Neural cell (in vitro differentiated cells): ENCODE measurements around the gene MARK4. TPM values are rescaled to one million over a fixed set of nuclear protein-coding genes. Genes with fewer than 3 reads are reported as not detected.

Experiments
- H2AFZ ChIP-seq: fragments of 200-600, 300-800 bp; sonication (generic), shearing (Covaris generic); 2 replicates; pipeline ENCODE4 v1.6.0; 2014; ENCODE audit warnings: low read depth, mild to moderate bottlenecking, antibody characterized with exemption, low read length, moderate library complexity
- H3F3A ChIP-seq: fragments of 200-600 bp; shearing (Covaris generic); 2 replicates; pipeline ENCODE4 v1.6.1; 2016; ENCODE audit warnings: mild to moderate bottlenecking, moderate library complexity, mixed read lengths, antibody characterized with exemption, low read length; ENCODE audit not compliant: insufficient read depth, poor library complexity, severe bottlenecking
- H3K27ac ChIP-seq: fragments of 200-600, 300-800 bp; sonication (generic), shearing (Covaris generic); 2 replicates; pipeline ENCODE4 v1.5.1; 2014; ENCODE audit warnings: mild to moderate bottlenecking, low read length, moderate library complexity
- H3K27me3 ChIP-seq: fragments of 300-800, 200-600 bp; sonication (generic), shearing (Covaris generic); 2 replicates; pipeline ENCODE4 v1.6.0; 2014; ENCODE audit warnings: mild to moderate bottlenecking, low read depth, low read length, moderate library complexity; ENCODE audit not compliant: insufficient read depth
- H3K36me3 ChIP-seq: fragments of 300-800, 200-600 bp; sonication (generic), shearing (Covaris generic); 2 replicates; pipeline ENCODE4 v1.5.1; 2014; ENCODE audit warnings: mild to moderate bottlenecking, antibody characterized with exemption, low read length, moderate library complexity; ENCODE audit not compliant: insufficient read depth
- H3K4me2 ChIP-seq: fragments of 300-800, 200-600 bp; sonication (generic), shearing (Covaris generic); 2 replicates; pipeline ENCODE4 v1.6.0; 2014; ENCODE audit warnings: mild to moderate bottlenecking, low read length
- H3K4me3 ChIP-seq: fragments of 300-800, 200-600 bp; sonication (generic), shearing (Covaris generic); 2 replicates; pipeline ENCODE4 v1.5.1; 2014; ENCODE audit warnings: mild to moderate bottlenecking, low read length, moderate library complexity
- H3K79me2 ChIP-seq: fragments of 200-600 bp; shearing (Covaris generic); replicated peaks from 2 replicates; pipeline ENCODE4 v1.6.0; 2014; ENCODE audit warnings: mild to moderate bottlenecking, low read length, moderate library complexity; ENCODE audit not compliant: insufficient read depth
- H3K9ac ChIP-seq: fragments of 300-800, 200-600 bp; sonication (generic), shearing (Covaris generic); 2 replicates; pipeline ENCODE4 v1.6.1; 2016; ENCODE audit warnings: mild to moderate bottlenecking, low read length, mixed read lengths
- H3K9me2 ChIP-seq: fragments of 200-600 bp; shearing (Covaris generic); 2 replicates; pipeline ENCODE4 v1.6.1; 2016; ENCODE audit warnings: mild to moderate bottlenecking, low read length, mixed read lengths; ENCODE audit not compliant: insufficient read depth
- H3K9me3 ChIP-seq: fragments of 200-600, 300-800 bp; sonication (generic), shearing (Covaris generic); 2 replicates; pipeline ENCODE4 v1.6.1; 2016; ENCODE audit warnings: mild to moderate bottlenecking, mixed run types, low read length, moderate library complexity, mixed read lengths
- H4K20me1 ChIP-seq: fragments of 200-600 bp; shearing (Covaris generic); 2 replicates; pipeline ENCODE4 v1.6.1; 2016; ENCODE audit warnings: mild to moderate bottlenecking, mixed run types; ENCODE audit not compliant: insufficient read depth
- CTCF ChIP-seq: fragments of 450-650 bp; IDR thresholded peaks from 2 replicates; pipeline ENCODE4 v1.5.1; 2014; ENCODE audit warnings: antibody characterized with exemption, mild to moderate bottlenecking, moderate library complexity; ENCODE audit not compliant: poor library complexity, severe bottlenecking
- EP300 ChIP-seq: fragments of 450-650 bp; conservative IDR thresholded peaks from 2 replicates; pipeline ENCODE4 v1.6.1; 2014; ENCODE audit warnings: antibody characterized with exemption, mild to moderate bottlenecking, moderate library complexity; ENCODE audit not compliant: poor library complexity, severe bottlenecking
- EZH2 ChIP-seq: fragments of 200-600, 300-800 bp; shearing (Covaris generic), sonication (generic); IDR thresholded peaks from 2 replicates; pipeline ENCODE4 v1.6.1; 2014; ENCODE audit warnings: antibody characterized with exemption, low read length, borderline replicate concordance, mild to moderate bottlenecking; ENCODE audit not compliant: insufficient read depth, poor library complexity, severe bottlenecking
- MXI1 ChIP-seq: fragments of 450-650 bp; conservative IDR thresholded peaks from 2 replicates; pipeline ENCODE4 v1.6.1; 2014; ENCODE audit warnings: antibody characterized with exemption, mild to moderate bottlenecking; ENCODE audit not compliant: poor library complexity, severe bottlenecking
- POLR2AphosphoS5 ChIP-seq: IDR thresholded peaks from 2 replicates; pipeline ENCODE4 v1.6.1; 2012
- RAD21 ChIP-seq: fragments of 450-650 bp; conservative IDR thresholded peaks from 2 replicates; pipeline ENCODE4 v1.6.1; 2014; ENCODE audit warnings: antibody characterized with exemption, mild to moderate bottlenecking, moderate library complexity
- REST ChIP-seq: IDR thresholded peaks from 2 replicates; pipeline ENCODE4 v1.6.1; 2012; ENCODE audit warnings: borderline replicate concordance
- SMC3 ChIP-seq: fragments of 450-650 bp; conservative IDR thresholded peaks from 2 replicates; pipeline ENCODE4 v1.6.1; 2014; ENCODE audit warnings: antibody characterized with exemption, mild to moderate bottlenecking, moderate library complexity; ENCODE audit not compliant: poor library complexity
- TAF1 ChIP-seq: IDR thresholded peaks from 2 replicates; pipeline ENCODE4 v1.6.1; 2012; ENCODE audit warnings: low read depth
- polyA minus RNA-seq: library from RNA; depleted of rRNA, polyadenylated mRNA; stranded (reverse); fragments of >200 nt; gene quantifications from 2 replicates; pipeline ENCODE4 v1.2.3, GENCODE V29; 2014
- polyA plus RNA-seq: library from polyadenylated mRNA; depleted of rRNA; stranded (reverse); fragments of >200 nt; gene quantifications from 2 replicates; pipeline ENCODE4 v1.2.3, GENCODE V29; 2014

MARK4 gene
- polyA plus RNA-seq = 11.6 and 23.1 TPM in 2 replicates
- 23.8 and 35.8 TPM in 2 replicates for polyA minus RNA-seq

- peak within 1 kb of the TSS; percentile 91 for H3K9ac ChIP-seq
- peaks cover 10% of the 10 kb centered on the region for H3K79me2 ChIP-seq
- no peaks in the 10 kb centered on the region for H3K9me3 ChIP-seq
- H3K4me2 ChIP-seq = peak within 1 kb of the TSS; percentile 78
- no peaks in the 10 kb centered on the region for H3F3A ChIP-seq
- no peaks in the 10 kb centered on the region for H3K36me3 ChIP-seq
- H3K27ac ChIP-seq = peak within 1 kb of the TSS; percentile 79
- peak; percentile 33 for TF ChIP-seq TAF1
- TF ChIP-seq REST = peak; percentile 24
- peak; percentile 64 for TF ChIP-seq POLR2AphosphoS5
- no peak for TF ChIP-seq EZH2
- no peaks in the 10 kb centered on the region for H3K27me3 ChIP-seq
- no peaks in the 10 kb centered on the region for H4K20me1 ChIP-seq
- peak within 1 kb of the TSS; percentile 87 for H3K4me3 ChIP-seq
- H2AFZ ChIP-seq = peak within 1 kb of the TSS; percentile 89
- H3K9me2 ChIP-seq = no peaks in the 10 kb centered on the region
Observed at GRCh38 chr19:45250832-45251451, at the start of gene MARK4. Gene MARK4, plus strand, starts transcription at chr19:45251271. Its CDS starts 318 bp downstream, at chr19:45251589.

- Histone ChIP-seq H4K20me1 (no peaks in the 10 kb centered on the region), H3K27me3 (no peaks in the 10 kb centered on the region), H3K4me2 (no peak overlapping the region), H2AFZ (no peak overlapping the region), H3K27ac (no peak overlapping the region), H3K79me2 (no peaks in the 10 kb centered on the region), H3F3A (no peaks in the 10 kb centered on the region), H3K9ac (no peak overlapping the region), H3K36me3 (no peaks in the 10 kb centered on the region), H3K9me2 (no peaks in the 10 kb centered on the region), H3K9me3 (no peaks in the 10 kb centered on the region), H3K4me3 (no peak overlapping the region)
- no peak for TF ChIP-seq CTCF
- TF ChIP-seq EP300 = no peak
- no peak for TF ChIP-seq REST
- no peak for TF ChIP-seq EZH2
- no peak for TF ChIP-seq POLR2AphosphoS5
- no peak for TF ChIP-seq MXI1
- TF ChIP-seq RAD21 = no peak
- no peak for TF ChIP-seq TAF1
- no peak for TF ChIP-seq SMC3
Observed at GRCh38 chr19:45202637-45203036, 48.4 kb upstream of the MARK4 start.
